ENCODE results near the gene COL1A1. TPM values are rescaled to one million over a fixed set of nuclear protein-coding genes. Genes with fewer than 3 reads are reported as not detected.

Gene COL1A1
- total RNA-seq, 2 experiments from 2014 or later = not detected

DNA sequence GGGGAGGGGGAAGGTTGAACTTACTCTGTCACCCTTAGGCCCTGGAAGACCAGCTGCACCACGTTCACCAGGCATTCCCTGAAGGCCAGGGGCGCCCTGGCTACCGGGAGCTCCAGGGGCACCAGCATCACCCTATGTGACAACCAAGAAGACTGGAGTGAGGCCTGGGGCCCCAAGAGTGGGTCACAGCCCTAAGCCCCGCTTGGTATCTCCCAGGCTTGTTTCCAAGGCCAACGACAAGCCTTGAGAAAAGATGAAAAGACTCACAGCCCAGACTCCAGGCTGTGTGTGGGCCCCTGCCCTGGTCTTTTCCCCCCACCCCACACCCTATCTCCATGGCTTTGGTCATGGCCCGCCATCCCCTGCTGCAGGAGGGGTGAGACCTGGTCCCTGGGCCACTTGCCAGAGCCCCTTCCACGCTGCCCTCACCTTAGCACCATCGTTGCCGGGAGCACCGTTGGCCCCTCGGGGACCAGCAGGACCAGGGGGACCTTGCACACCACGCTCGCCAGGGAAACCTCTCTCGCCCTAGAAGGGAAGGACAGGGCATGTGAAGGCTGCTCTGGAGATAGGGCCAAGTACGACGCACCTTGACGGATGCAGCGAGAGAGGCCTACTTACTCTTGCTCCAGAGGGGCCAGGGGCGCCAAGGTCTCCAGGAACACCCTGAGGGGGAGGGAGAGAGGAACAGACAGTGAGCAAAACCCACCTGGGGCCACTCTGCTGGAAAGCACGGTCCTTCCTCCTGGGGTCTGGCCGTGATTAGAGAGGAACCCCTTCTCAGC is 9.9 kb downstream of the COL1A1 start:
- Histone ChIP-seq H3K9me2 (ENCODE audit: insufficient read depth, low read length) (no peaks in the 10 kb centered on the region), H3K4me3 (ENCODE audit: low read depth, low read length, poor library complexity, severe bottlenecking) (no peak overlapping the region), H3K36me3 (ENCODE audit: insufficient read depth, low read length) (no peaks in the 10 kb centered on the region), H2AFZ (ENCODE audit: low read length) (no peak overlapping the region), H3K9me3 (ENCODE audit: low read length) (no peaks in the 10 kb centered on the region), H3K27ac (ENCODE audit: low read depth, low read length, poor library complexity, severe bottlenecking) (no peak overlapping the region), H3K4me2 (ENCODE audit: low read length) (no peak overlapping the region), H3K79me2 (ENCODE audit: insufficient read depth, low read depth, low read length) (no peaks in the 10 kb centered on the region), H3K4me1 (ENCODE audit: insufficient read depth, low read length, poor library complexity, severe bottlenecking) (no peaks in the 10 kb centered on the region), H4K20me1 (ENCODE audit: insufficient read depth, low read length) (no peaks in the 10 kb centered on the region)
- DNase-seq (ENCODE audit: low spot score) = no peak
- ChIA-PET CTCF (ENCODE audit: unreplicated experiment) (no interaction called here), POLR2A (no interaction called here)
- intact Hi-C loops (cut with micrococcal nuclease; ENCODE audit: unreplicated experiment) = no loop called here
- BruUV-seq (replicated peaks) = no TSS peak
- TF ChIP-seq EZH2phosphoT487 (IDR thresholded peaks at IDR 0.05; ENCODE audit: borderline replicate concordance, low read depth, low read length) = no peak

DNA sequence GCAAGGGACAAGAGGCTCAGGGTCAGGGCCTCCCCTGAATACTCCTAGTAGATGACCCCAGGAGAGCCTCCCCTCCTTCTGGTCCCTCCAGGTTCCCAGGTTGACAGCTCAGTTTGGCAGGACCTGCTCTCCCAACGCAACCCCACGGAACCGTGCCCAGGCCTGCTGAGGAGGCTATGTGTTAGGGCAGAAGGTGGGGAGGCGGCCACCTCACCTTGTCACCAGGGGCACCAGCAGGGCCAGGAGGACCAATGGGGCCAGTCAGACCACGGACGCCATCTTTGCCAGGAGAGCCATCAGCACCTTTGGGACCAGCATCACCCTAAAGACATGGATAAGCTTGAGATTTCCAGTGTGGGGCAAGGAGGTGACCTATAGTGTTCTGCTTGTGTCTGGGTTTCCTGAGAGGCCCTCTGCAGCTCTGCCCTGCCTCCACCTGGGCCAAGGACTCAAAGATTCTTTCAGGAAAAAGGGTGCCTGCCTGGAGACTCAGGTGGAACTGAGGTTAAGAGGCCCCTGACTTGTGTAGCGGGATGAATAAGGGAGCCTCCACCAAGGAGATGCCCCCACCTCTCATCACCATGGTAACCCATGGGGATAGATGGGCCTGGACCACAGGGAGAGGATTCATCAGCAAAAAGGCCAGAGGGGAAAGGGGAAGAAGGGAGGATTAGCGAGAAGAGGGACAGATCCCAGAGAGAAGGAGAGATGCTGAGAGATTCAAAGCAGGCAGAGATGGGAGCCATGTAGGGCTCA is 10.7 kb downstream of the COL1A1 start:
- CTCF ChIA-PET (ENCODE audit: unreplicated experiment) = no interaction called here
- Histone ChIP-seq H3K27ac (ENCODE audit: low read depth, low read length, poor library complexity, severe bottlenecking) (no peak overlapping the region), H3K4me1 (ENCODE audit: insufficient read depth, low read length, poor library complexity, severe bottlenecking) (no peaks in the 10 kb centered on the region), H3K4me3 (ENCODE audit: low read depth, low read length, poor library complexity, severe bottlenecking) (no peak overlapping the region), H3K36me3 (ENCODE audit: insufficient read depth, low read length) (no peaks in the 10 kb centered on the region), H3K79me2 (ENCODE audit: insufficient read depth, low read depth, low read length) (no peaks in the 10 kb centered on the region), H3K9me3 (ENCODE audit: low read length) (no peaks in the 10 kb centered on the region), H3K4me2 (ENCODE audit: low read length) (no peak overlapping the region), H4K20me1 (ENCODE audit: insufficient read depth, low read length) (no peaks in the 10 kb centered on the region), H2AFZ (ENCODE audit: low read length) (no peak overlapping the region), H3K9me2 (ENCODE audit: insufficient read depth, low read length) (no peaks in the 10 kb centered on the region)
- intact Hi-C loops (cut with micrococcal nuclease; ENCODE audit: unreplicated experiment) = no loop called here
- no TSS peak for BruUV-seq (replicated peaks)
- TF ChIP-seq EZH2phosphoT487 (IDR thresholded peaks at IDR 0.05; ENCODE audit: borderline replicate concordance, low read depth, low read length) = no peak
- no peak for TF ChIP-seq CTCF (conservative IDR thresholded peaks at IDR 0.05; ENCODE audit: low read length)
- POLR2A ChIA-PET = no interaction called here
- DNase-seq (ENCODE audit: low spot score) = no peak

DNA sequence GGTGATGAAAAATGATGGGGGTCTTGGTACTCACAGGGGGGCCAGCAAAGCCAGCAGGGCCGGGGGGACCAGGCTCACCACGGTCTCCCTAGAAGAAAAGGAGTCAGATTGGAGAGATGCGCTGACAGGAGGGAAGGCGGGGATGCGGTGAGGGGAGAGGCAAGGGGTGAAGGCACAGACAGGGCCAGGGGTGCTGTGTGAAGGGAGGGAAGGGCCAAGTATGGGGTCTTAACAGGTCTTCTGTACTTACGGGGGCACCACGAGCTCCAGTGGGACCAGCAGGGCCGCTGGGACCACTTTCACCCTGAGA is 11.2 kb downstream of the COL1A1 start:
- TF ChIP-seq CTCF (conservative IDR thresholded peaks at IDR 0.05; ENCODE audit: low read length) = no peak
- no peak overlapping the region for H2AFZ ChIP-seq (ENCODE audit: low read length)

More for the DNA sequence above, 11.2 kb downstream of the COL1A1 start:
- H3K9me3 ChIP-seq (ENCODE audit: low read length) = no peaks in the 10 kb centered on the region
- ChIA-PET POLR2A (no interaction called here), CTCF (ENCODE audit: unreplicated experiment) (no interaction called here)
- H3K9me2 ChIP-seq (ENCODE audit: insufficient read depth, low read length) = no peaks in the 10 kb centered on the region
- no peaks in the 10 kb centered on the region for H4K20me1 ChIP-seq (ENCODE audit: insufficient read depth, low read length)
- no peak overlapping the region for H3K4me3 ChIP-seq (ENCODE audit: low read depth, low read length, poor library complexity, severe bottlenecking)
- H3K4me2 ChIP-seq (ENCODE audit: low read length) = no peak overlapping the region
- no peak for DNase-seq (ENCODE audit: low spot score)
- no peak overlapping the region for H3K27ac ChIP-seq (ENCODE audit: low read depth, low read length, poor library complexity, severe bottlenecking)
- H3K79me2 ChIP-seq (ENCODE audit: insufficient read depth, low read depth, low read length) = no peaks in the 10 kb centered on the region
- peaks cover under 1% of the 10 kb centered on the region for H3K4me1 ChIP-seq (ENCODE audit: insufficient read depth, low read length, poor library complexity, severe bottlenecking)
- H3K36me3 ChIP-seq (ENCODE audit: insufficient read depth, low read length) = no peaks in the 10 kb centered on the region
- no TSS peak for BruUV-seq (replicated peaks)
- intact Hi-C loops (cut with micrococcal nuclease; ENCODE audit: unreplicated experiment) = no loop called here

Measured in OCI-LY7 (cell line).